ENCODE measurements around the gene DYNLRB1. TPM values are rescaled to one million over a fixed set of nuclear protein-coding genes. Genes with fewer than 3 reads are reported as not detected.
A peak's percentile ranks its signal among the peaks of the same experiment; 100 is the strongest.

The DYNLRB1 gene
- total and polyA plus RNA-seq, 2 experiments from 2014 or later: 103 to 224 TPM

DNA sequence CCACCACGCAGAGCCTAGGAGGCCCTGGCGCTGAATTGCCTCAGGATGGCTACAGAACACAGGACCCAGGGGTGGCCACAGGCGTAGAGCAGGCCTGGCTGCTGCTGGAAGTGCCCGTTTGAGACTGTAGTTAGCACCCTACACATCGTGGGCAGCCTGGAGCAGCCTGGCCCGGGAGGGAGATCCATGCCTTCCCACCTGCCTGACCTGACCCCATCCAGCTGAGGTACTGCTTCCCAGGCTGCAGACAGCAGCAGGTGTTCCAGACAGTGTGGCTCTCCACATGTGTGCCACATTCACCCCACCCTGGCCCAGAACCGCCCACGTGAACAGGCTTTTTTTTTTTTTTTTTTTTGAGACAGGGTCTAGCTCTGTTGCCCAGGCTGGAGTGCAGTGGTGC, 21.4 kb downstream of the DYNLRB1 start:
- no peaks in the 10 kb centered on the region for H3K9me3 ChIP-seq (ENCODE audit: low read depth)
- no peak overlapping the region for H2AFZ ChIP-seq
- H3K4me3 ChIP-seq: no peak overlapping the region
- no peaks in the 10 kb centered on the region for H3K9me2 ChIP-seq (replicated peaks; ENCODE audit: insufficient read depth)
- no peak overlapping the region for H3K4me2 ChIP-seq
- no peaks in the 10 kb centered on the region for H3K4me1 ChIP-seq (ENCODE audit: insufficient read depth)
- no peaks in the 10 kb centered on the region for H3K27me3 ChIP-seq
- DNase-seq (ENCODE audit: low spot score): no peak
- H4K20me1 ChIP-seq (ENCODE audit: insufficient read depth, poor library complexity, severe bottlenecking): peaks cover 6% of the 10 kb centered on the region
- WGBS (ENCODE audit: low lambda C conversion rate, missing lambda C conversion rate): 96% methylated on average over 8 of the region's 8 CpGs
- no peaks in the 10 kb centered on the region for H3K79me2 ChIP-seq
- TF ChIP-seq EZH2 (IDR thresholded peaks at IDR 0.05; ENCODE audit: borderline replicate concordance) (no peak), EZH2phosphoT487 (IDR thresholded peaks at IDR 0.05; ENCODE audit: low read depth, severe bottlenecking, unreplicated experiment) (no peak)
- TF ChIP-seq, protein P1, sequence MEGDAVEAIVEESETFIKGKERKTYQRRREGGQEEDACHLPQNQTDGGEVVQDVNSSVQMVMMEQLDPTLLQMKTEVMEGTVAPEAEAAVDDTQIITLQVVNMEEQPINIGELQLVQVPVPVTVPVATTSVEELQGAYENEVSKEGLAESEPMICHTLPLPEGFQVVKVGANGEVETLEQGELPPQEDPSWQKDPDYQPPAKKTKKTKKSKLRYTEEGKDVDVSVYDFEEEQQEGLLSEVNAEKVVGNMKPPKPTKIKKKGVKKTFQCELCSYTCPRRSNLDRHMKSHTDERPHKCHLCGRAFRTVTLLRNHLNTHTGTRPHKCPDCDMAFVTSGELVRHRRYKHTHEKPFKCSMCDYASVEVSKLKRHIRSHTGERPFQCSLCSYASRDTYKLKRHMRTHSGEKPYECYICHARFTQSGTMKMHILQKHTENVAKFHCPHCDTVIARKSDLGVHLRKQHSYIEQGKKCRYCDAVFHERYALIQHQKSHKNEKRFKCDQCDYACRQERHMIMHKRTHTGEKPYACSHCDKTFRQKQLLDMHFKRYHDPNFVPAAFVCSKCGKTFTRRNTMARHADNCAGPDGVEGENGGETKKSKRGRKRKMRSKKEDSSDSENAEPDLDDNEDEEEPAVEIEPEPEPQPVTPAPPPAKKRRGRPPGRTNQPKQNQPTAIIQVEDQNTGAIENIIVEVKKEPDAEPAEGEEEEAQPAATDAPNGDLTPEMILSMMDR (IDR thresholded peaks at IDR 0.05; ENCODE audit: poor library complexity): no peak
- H3K27ac ChIP-seq: no peak overlapping the region
- no peaks in the 10 kb centered on the region for H3K36me3 ChIP-seq (replicated peaks; ENCODE audit: insufficient read depth, low read depth)

DNA sequence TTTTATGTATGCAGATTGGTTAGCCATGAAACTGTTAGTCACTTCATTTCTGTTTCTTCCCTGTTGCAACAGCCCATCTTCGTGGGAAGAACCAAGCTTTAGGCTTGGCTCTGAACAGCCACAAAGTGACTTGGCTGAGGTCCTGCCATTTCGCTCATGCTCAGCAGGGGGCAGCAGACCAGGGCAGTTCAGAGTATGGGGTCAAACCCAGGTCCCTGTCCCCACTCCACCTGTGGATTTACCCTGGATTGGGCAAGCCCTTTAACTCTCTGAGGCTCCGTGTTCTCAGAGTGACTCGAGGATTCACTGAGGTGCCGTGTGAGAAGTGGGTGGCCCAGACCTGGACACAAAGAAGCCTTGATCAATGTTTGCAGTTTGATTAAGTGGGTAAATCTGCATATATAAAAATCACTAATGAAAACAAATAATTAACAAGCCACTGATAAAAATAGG, 22.5 kb downstream of the DYNLRB1 start:
- no peaks in the 10 kb centered on the region for H3K4me1 ChIP-seq (ENCODE audit: insufficient read depth)
- no peak overlapping the region for H2AFZ ChIP-seq
- H3K79me2 ChIP-seq: no peaks in the 10 kb centered on the region
- 55% methylated on average over 5 of the region's 5 CpGs for WGBS (ENCODE audit: low lambda C conversion rate, missing lambda C conversion rate)
- H3K27ac ChIP-seq: no peak overlapping the region
- no peaks in the 10 kb centered on the region for H3K27me3 ChIP-seq
- TF ChIP-seq, protein P1 (IDR thresholded peaks at IDR 0.05; ENCODE audit: poor library complexity): peak; percentile 71
- TF ChIP-seq EZH2phosphoT487 (IDR thresholded peaks at IDR 0.05; ENCODE audit: low read depth, severe bottlenecking, unreplicated experiment) (no peak), EZH2 (IDR thresholded peaks at IDR 0.05; ENCODE audit: borderline replicate concordance) (no peak)
- peak; percentile 62 for DNase-seq (ENCODE audit: low spot score)
- H3K36me3 ChIP-seq (replicated peaks; ENCODE audit: insufficient read depth, low read depth): no peaks in the 10 kb centered on the region
- H3K4me3 ChIP-seq: no peak overlapping the region
- H3K9me2 ChIP-seq (replicated peaks; ENCODE audit: insufficient read depth): no peaks in the 10 kb centered on the region
- no peak overlapping the region for H3K4me2 ChIP-seq
- H4K20me1 ChIP-seq (ENCODE audit: insufficient read depth, poor library complexity, severe bottlenecking): peaks cover 6% of the 10 kb centered on the region
- no peaks in the 10 kb centered on the region for H3K9me3 ChIP-seq (ENCODE audit: low read depth)

DNA sequence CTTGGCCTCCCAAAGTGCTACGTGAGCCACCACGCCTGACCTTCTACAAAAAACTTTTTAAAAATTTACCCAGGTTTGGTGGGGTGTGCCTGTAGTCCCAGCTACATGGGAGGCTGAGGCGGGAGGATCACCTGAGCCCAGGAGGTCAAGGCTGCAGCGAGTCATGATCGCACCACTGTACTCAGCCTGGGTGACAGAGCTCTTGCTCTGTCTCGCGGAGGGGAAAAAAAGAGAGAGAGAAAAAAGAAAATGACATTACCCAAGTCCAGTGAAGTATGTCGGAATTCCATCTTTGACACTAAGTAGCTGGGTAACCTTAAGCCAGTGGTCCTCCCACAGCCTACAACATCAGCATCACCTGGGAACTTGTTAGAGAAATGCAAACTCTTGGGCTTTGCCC, 23.5 kb downstream of the DYNLRB1 start:
- H3K4me3 ChIP-seq: no peak overlapping the region
- H3K79me2 ChIP-seq: no peaks in the 10 kb centered on the region
- no peak for DNase-seq (ENCODE audit: low spot score)
- H3K27me3 ChIP-seq: no peaks in the 10 kb centered on the region
- H3K9me3 ChIP-seq (ENCODE audit: low read depth): no peaks in the 10 kb centered on the region
- no peak overlapping the region for H3K4me2 ChIP-seq
- no peaks in the 10 kb centered on the region for H4K20me1 ChIP-seq (ENCODE audit: insufficient read depth, poor library complexity, severe bottlenecking)
- H3K9me2 ChIP-seq (replicated peaks; ENCODE audit: insufficient read depth): no peaks in the 10 kb centered on the region
- no peak overlapping the region for H3K27ac ChIP-seq
- H3K36me3 ChIP-seq (replicated peaks; ENCODE audit: insufficient read depth, low read depth): no peaks in the 10 kb centered on the region
- no peak overlapping the region for H2AFZ ChIP-seq
- TF ChIP-seq EZH2 (IDR thresholded peaks at IDR 0.05; ENCODE audit: borderline replicate concordance) (no peak), EZH2phosphoT487 (IDR thresholded peaks at IDR 0.05; ENCODE audit: low read depth, severe bottlenecking, unreplicated experiment) (no peak)
- TF ChIP-seq, protein P1 (IDR thresholded peaks at IDR 0.05; ENCODE audit: poor library complexity): no peak
- WGBS (ENCODE audit: low lambda C conversion rate, missing lambda C conversion rate): 97% methylated on average over 8 of the region's 8 CpGs
- no peaks in the 10 kb centered on the region for H3K4me1 ChIP-seq (ENCODE audit: insufficient read depth)

Data from hepatocyte (in vitro differentiated cells).